Measurements from ENCODE around the gene BRICD5. TPM values are rescaled to one million over a fixed set of nuclear protein-coding genes. Genes with fewer than 3 reads are reported as not detected.

The BRICD5 gene
- total and polyA plus RNA-seq, 12 donors = 0.36 to 57.4 (median 3.0) TPM

DNA sequence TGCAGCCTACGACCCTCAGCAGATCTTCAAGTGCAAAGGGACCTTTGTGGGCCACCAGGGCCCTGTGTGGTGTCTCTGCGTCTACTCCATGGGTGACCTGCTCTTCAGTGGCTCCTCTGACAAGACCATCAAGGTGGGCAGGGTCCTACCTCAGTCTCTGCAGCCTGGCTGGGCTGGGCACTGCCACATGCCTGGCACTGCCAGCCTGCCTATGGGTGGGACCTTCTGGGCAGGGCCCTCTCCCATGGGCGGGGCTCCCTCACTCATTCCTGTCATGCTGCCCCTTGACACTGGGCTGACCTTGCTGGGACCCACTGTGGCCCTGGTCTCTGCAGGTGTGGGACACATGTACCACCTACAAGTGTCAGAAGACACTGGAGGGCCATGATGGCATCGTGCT lies 36.7 kb downstream of the BRICD5 start:
- no peaks in the 10 kb centered on the region for H3K27me3 ChIP-seq
- no peak for DNase-seq
- H3K4me3 ChIP-seq = no peak overlapping the region
- intact Hi-C loops (cut with DNase I) = no loop called here
- no peaks in the 10 kb centered on the region for H3K9me3 ChIP-seq (replicated peaks in 1 of 3)
- H3K27ac ChIP-seq = peak overlapping the region in 1 of 5 donors; percentile 57
- TF ChIP-seq POLR2A (IDR thresholded peaks at IDR 0.05) = no peak
- TF ChIP-seq, protein P1, sequence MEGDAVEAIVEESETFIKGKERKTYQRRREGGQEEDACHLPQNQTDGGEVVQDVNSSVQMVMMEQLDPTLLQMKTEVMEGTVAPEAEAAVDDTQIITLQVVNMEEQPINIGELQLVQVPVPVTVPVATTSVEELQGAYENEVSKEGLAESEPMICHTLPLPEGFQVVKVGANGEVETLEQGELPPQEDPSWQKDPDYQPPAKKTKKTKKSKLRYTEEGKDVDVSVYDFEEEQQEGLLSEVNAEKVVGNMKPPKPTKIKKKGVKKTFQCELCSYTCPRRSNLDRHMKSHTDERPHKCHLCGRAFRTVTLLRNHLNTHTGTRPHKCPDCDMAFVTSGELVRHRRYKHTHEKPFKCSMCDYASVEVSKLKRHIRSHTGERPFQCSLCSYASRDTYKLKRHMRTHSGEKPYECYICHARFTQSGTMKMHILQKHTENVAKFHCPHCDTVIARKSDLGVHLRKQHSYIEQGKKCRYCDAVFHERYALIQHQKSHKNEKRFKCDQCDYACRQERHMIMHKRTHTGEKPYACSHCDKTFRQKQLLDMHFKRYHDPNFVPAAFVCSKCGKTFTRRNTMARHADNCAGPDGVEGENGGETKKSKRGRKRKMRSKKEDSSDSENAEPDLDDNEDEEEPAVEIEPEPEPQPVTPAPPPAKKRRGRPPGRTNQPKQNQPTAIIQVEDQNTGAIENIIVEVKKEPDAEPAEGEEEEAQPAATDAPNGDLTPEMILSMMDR (IDR thresholded peaks at IDR 0.05) = no peak
- H3K36me3 ChIP-seq (replicated peaks in 1 of 2) = peaks cover 0 to 64% of the 10 kb centered on the region in 2 donors
- peaks cover 0 to 6% of the 10 kb centered on the region in 2 donors for H3K4me1 ChIP-seq (replicated peaks in 1 of 2)
- 87 to 98% methylated on average over 4 of the region's 4 CpGs; no CpG with 5 or more reads in 2 of the 4 donors for WGBS, 4 donors

GRCh38 chr16:2173366-2173765 lies 37.3 kb downstream of the BRICD5 start:
- 81 to 96% (median 93%) methylated on average over 7 to 14 of the region's 14 CpGs for WGBS, 4 donors

DNA sequence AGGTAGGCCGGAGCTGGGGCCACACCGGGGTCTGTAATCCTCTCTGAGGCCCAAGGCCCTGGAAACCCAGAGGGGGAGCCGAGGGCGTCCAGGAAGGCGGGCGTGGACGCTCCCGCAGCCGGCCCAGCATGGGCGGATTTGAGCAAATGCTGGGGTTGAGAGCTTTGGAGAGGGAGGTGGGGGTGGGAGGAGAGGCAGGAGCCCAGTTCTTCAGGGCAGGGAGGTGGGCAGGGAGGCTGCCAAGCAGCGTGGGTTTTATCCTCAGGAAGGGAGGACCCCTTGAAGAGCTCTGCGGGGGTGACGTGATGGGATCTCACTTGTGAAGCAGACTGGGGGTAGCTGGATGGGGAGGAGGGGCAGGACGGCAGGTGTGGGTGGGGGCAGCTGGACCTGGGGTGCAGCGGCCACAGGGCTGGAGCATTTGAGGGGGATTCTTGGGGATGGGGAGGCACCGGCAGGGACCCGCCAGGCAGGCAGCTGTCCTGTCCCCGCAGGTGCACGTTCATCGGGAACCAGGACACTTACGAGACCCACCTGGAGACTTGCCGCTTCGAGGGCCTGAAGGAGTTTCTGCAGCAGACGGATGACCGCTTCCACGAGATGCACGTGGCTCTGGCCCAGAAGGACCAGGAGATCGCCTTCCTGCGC lies 37.9 kb downstream of the BRICD5 start:
- Histone ChIP-seq H3K9me3 (replicated peaks in 1 of 3) (no peaks in the 10 kb centered on the region), H3K27me3 (no peaks in the 10 kb centered on the region), H3K4me3 (no peak overlapping the region), H3K4me1 (replicated peaks in 1 of 2) (peaks cover 0 to 6% of the 10 kb centered on the region in 2 donors), H3K27ac (no peak overlapping the region), H3K36me3 (replicated peaks in 1 of 2) (peaks cover 0 to 64% of the 10 kb centered on the region in 2 donors)
- no peak for DNase-seq
- 93 to 96% (median 94%) methylated on average over 23 to 29 of the region's 29 CpGs for WGBS, 4 donors
- intact Hi-C loops (cut with DNase I) = no loop called here
- TF ChIP-seq, protein P1 (IDR thresholded peaks at IDR 0.05) = no peak
- no peak for TF ChIP-seq POLR2A (IDR thresholded peaks at IDR 0.05)

More at GRCh38 chr16:2173366-2173765, 37.3 kb downstream of the BRICD5 start:
- intact Hi-C loops (cut with DNase I) = no loop called here
- no peak overlapping the region for H3K27ac ChIP-seq
- no peak for DNase-seq
- no peak overlapping the region for H3K4me3 ChIP-seq
- H3K27me3 ChIP-seq = no peaks in the 10 kb centered on the region
- no peaks in the 10 kb centered on the region for H3K9me3 ChIP-seq (replicated peaks in 1 of 3)
- TF ChIP-seq, protein P1 (IDR thresholded peaks at IDR 0.05) = no peak
- no peak for TF ChIP-seq POLR2A (IDR thresholded peaks at IDR 0.05)
- peaks cover 0 to 6% of the 10 kb centered on the region in 2 donors for H3K4me1 ChIP-seq (replicated peaks in 1 of 2)
- H3K36me3 ChIP-seq (replicated peaks in 1 of 2) = peaks cover 0 to 64% of the 10 kb centered on the region in 2 donors

DNA sequence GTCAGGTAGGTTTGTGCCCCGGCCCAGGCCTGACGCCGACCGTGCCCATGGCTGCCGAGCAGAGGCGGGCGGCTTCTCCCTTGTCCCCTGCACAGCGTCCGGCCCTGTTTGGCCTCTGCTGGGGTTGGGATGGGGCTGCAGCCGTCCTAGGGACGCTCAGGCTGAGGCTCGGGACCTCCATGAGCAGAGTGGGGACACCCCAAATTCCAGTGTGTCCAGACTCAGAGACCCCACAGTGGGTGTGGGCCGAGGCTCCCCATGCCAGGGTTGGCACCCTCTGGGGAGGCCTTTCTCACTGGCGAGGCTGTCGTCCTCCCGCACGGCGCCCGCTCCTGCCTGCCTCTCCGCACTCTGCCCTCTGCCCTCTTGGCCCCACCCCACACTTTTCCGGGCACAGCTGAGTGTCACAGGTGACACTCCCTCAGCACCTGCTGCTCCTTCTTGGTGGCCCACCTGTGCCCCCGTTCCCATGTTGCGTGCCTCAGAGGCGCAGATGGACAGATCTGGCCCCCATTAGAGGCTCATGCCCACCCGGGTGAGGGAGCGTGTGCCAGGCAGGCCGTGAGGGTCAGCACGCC lies 39.0 kb downstream of the BRICD5 start:
- no peak for DNase-seq
- H3K9me3 ChIP-seq (replicated peaks in 1 of 3) = no peaks in the 10 kb centered on the region
- TF ChIP-seq, protein P1 (IDR thresholded peaks at IDR 0.05) = no peak
- TF ChIP-seq POLR2A (IDR thresholded peaks at IDR 0.05) = no peak
- peaks cover 0 to 57% of the 10 kb centered on the region in 2 donors for H3K36me3 ChIP-seq (replicated peaks in 1 of 2)
- intact Hi-C loops (cut with DNase I) = no loop called here
- H3K27ac ChIP-seq = no peak overlapping the region
- 93 to 95% (median 94%) methylated on average over 19 to 28 of the region's 28 CpGs for WGBS, 4 donors
- H3K27me3 ChIP-seq = no peaks in the 10 kb centered on the region
- H3K4me3 ChIP-seq = no peak overlapping the region
- H3K4me1 ChIP-seq (replicated peaks in 1 of 2) = peaks cover 0 to 6% of the 10 kb centered on the region in 2 donors
